Karpas-422 (cell line): ENCODE results near the gene PTGIS. TPM values are rescaled to one million over a fixed set of nuclear protein-coding genes. Genes with fewer than 3 reads are reported as not detected.

Source experiments
- DNase-seq: peaks from one replicate; pipeline ENCODE4 v3.0.0-alpha.2; 2015
- H2AFZ ChIP-seq: fragments of 200-600 bp; sonication (generic); 2 replicates; pipeline ENCODE4 v1.6.1; 2014; ENCODE audit warnings: antibody characterized with exemption, low read length, mixed read lengths
- H3K27ac ChIP-seq: fragments of 200-600 bp; sonication (generic); 2 replicates; pipeline ENCODE4 v1.5.1; 2014; ENCODE audit warnings: mild to moderate bottlenecking, low read length, moderate library complexity
- H3K27me3 ChIP-seq: fragments of 200-600 bp; sonication (generic); 2 replicates; pipeline ENCODE4 v1.6.1; 2014; ENCODE audit warnings: low read length, mixed read lengths
- H3K36me3 ChIP-seq: fragments of 200-600 bp; sonication (generic); 2 replicates; pipeline ENCODE4 v1.6.1; 2014; ENCODE audit warnings: low read length, mixed read lengths; ENCODE audit not compliant: insufficient read depth
- H3K4me1 ChIP-seq: fragments of 200-600 bp; sonication (generic); 2 replicates; pipeline ENCODE4 v1.6.1; 2014; ENCODE audit warnings: mild to moderate bottlenecking, low read length, mixed read lengths
- H3K4me2 ChIP-seq: fragments of 200-600 bp; sonication (generic); 2 replicates; pipeline ENCODE4 v1.6.1; 2014; ENCODE audit warnings: low read length, low read depth, mild to moderate bottlenecking; ENCODE audit not compliant: poor library complexity, severe bottlenecking
- H3K4me3 ChIP-seq: fragments of 200-600 bp; sonication (generic); 2 replicates; pipeline ENCODE4 v1.5.1; 2014; ENCODE audit warnings: mild to moderate bottlenecking, antibody characterized with exemption, low read length, mixed read lengths
- H3K79me2 ChIP-seq: fragments of 200-600 bp; sonication (generic); 2 replicates; pipeline ENCODE4 v1.6.1; 2014; ENCODE audit warnings: mild to moderate bottlenecking, low read length, mixed read lengths
- H3K9ac ChIP-seq: fragments of 200-600 bp; sonication (generic); 2 replicates; pipeline ENCODE4 v1.6.0; 2014; ENCODE audit warnings: low read length
- H3K9me2 ChIP-seq: fragments of 200-600 bp; sonication (generic), shearing (Covaris generic); replicated peaks from 2 replicates; pipeline ENCODE4 v1.6.0; 2014; ENCODE audit warnings: mild to moderate bottlenecking, low read length, moderate library complexity; ENCODE audit not compliant: insufficient read depth
- H3K9me3 ChIP-seq: fragments of 300-700, 200-600 bp; sonication (generic); 2 replicates; pipeline ENCODE4 v1.6.1; 2014; ENCODE audit warnings: low read length, mixed read lengths
- H4K20me1 ChIP-seq: fragments of 200-600 bp; sonication (generic); 2 replicates; pipeline ENCODE4 v1.6.1; 2014; ENCODE audit warnings: mild to moderate bottlenecking, antibody characterized with exemption, low read length, low read depth; ENCODE audit not compliant: insufficient read depth
- total RNA-seq: library from RNA; depleted of rRNA; stranded (reverse); fragments of >200 nt; shearing (Covaris generic); gene quantifications from 2 replicates; pipeline ENCODE4 v1.2.3, GENCODE V29; 2014; ENCODE audit warnings: low replicate concordance

PTGIS gene
- total RNA-seq, 1 experiment from 2014 or later: not detected

DNA sequence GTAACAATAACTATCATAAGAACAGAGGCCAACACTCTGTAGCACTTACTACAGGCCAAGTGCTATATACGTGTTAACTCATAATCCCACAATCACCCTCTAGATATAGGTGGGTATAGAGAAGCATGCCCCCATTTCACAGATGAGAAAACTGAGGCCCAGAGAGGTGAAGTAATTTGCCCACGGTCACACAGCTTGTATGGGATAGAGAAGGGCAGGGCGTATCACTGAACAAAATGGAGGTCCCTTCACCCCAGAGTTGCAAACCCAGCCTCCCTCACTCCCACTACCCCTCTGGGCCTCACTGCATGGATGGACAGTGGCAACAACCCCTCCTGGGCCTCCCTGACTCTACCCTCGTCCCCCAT lies 31.8 kb upstream of the PTGIS start:
- H3K27ac ChIP-seq: no peak overlapping the region
- H4K20me1 ChIP-seq: 0 out of 2 replicates have a peak, but pooled peaks cover 5% of the 10 kb centered on the region
- H3K27me3 ChIP-seq: no peaks in the 10 kb centered on the region
- H3K9ac ChIP-seq: no peak overlapping the region
- no peak overlapping the region for H3K4me2 ChIP-seq
- H3K4me1 ChIP-seq: peaks cover 13% of the 10 kb centered on the region
- H2AFZ ChIP-seq: no peak overlapping the region
- DNase-seq: no peak
- H3K9me2 ChIP-seq: no peaks in the 10 kb centered on the region
- H3K36me3 ChIP-seq: no peaks in the 10 kb centered on the region
- H3K9me3 ChIP-seq: no peaks in the 10 kb centered on the region
- H3K79me2 ChIP-seq: no peaks in the 10 kb centered on the region
- no peak overlapping the region for H3K4me3 ChIP-seq

DNA sequence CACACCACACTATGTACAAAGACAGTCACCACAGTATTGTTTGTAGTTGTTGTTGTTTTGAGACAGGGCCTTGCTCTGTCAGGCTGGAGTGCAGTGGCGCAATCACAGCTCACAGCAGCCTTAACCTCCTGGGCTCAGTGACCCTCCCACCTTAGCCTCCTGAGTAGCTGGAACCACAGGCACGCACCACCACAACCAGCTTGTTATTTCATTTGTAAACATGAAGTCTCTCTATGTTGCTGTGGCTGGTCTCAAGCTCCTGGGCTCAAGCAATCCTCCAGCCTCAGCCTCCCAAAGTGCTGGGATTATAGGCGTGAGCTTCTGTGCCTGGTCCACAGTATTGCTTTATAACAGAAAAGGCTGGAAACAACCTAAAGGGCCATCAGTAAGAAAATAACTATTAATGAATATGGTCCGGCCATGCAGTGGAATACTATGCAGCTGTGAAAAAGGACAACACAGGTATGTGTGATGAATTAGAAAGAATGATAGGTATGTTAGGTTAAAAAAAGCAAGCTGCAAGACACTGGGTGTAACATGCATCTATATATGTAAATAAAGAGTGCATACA lies 30.0 kb upstream of the PTGIS start:
- Histone ChIP-seq H2AFZ (no peak overlapping the region), H4K20me1 (no peaks in the 10 kb centered on the region), H3K36me3 (no peaks in the 10 kb centered on the region), H3K27me3 (no peaks in the 10 kb centered on the region), H3K9ac (no peak overlapping the region), H3K9me2 (no peaks in the 10 kb centered on the region), H3K4me3 (no peak overlapping the region), H3K27ac (no peak overlapping the region), H3K4me2 (no peak overlapping the region), H3K9me3 (no peaks in the 10 kb centered on the region), H3K79me2 (no peaks in the 10 kb centered on the region), H3K4me1 (no peaks in the 10 kb centered on the region)
- DNase-seq: peak; percentile 32

DNA sequence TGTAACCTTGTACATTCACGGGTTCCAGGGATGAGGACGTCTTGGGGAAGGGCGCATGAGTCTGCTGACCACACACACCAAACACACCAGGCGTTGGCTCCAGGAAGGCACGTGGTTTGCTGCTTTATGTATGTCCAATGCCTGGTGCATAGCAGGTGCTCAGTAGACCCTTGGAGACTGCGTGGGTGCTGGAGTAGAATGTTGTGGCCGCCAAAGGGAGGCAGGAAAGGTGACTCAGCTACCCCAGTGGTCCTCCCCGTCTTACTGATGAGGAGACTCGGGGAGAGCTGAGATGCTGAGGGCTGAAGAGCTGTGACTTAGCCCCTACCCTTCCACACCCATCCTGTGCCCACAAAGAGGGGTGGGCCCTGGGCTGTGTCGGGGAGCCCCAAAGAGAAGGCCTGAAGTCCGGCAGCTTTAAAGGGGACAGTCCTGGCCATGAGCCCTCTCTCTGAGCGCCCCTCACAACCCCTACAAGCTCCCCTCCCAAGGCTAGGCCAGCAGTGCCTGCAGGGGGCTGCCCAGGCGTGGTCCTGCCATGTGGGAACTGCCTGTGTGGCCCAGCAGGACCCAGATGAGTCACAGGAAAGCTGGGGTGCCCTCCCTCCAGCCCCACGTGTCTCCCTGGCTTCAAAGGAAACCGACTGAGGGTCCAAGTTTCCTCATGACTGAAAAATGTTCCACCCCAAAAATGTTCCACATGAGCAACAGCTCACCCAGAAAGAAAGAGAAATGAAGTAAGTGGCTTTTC lies 28.0 kb upstream of the PTGIS start:
- Histone ChIP-seq H3K79me2 (no peaks in the 10 kb centered on the region), H3K4me1 (no peaks in the 10 kb centered on the region), H3K36me3 (no peaks in the 10 kb centered on the region), H4K20me1 (no peaks in the 10 kb centered on the region), H3K27ac (no peak overlapping the region), H3K9me3 (no peaks in the 10 kb centered on the region), H3K4me3 (no peak overlapping the region), H3K27me3 (no peaks in the 10 kb centered on the region), H2AFZ (no peak overlapping the region), H3K9me2 (no peaks in the 10 kb centered on the region), H3K4me2 (no peak overlapping the region), H3K9ac (no peak overlapping the region)
- DNase-seq: peak; percentile 31

DNA sequence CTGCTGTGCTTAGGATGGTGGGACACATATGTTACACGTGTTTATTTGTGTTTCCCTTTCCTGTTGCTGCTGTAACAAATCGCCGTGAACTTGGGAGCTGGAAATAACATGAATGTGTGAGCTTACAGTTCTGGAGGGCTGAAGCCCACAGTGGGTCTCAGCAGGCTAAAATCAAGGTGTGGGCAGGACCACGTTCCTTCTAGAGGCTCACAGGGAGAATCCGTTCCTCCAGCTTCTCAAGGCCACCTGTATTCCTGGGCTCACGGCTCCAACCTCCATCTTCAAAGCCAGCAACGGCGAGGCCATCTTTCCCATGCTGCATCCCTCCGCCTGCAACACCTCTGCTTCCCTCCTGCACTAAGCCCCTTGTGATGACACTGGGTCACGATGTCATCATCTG lies 27.4 kb upstream of the PTGIS start:
- Histone ChIP-seq H3K9me3 (no peaks in the 10 kb centered on the region), H4K20me1 (no peaks in the 10 kb centered on the region), H3K9me2 (no peaks in the 10 kb centered on the region), H3K27me3 (no peaks in the 10 kb centered on the region), H3K4me2 (no peak overlapping the region), H3K4me1 (no peaks in the 10 kb centered on the region), H3K79me2 (no peaks in the 10 kb centered on the region), H3K4me3 (no peak overlapping the region), H2AFZ (no peak overlapping the region), H3K9ac (no peak overlapping the region), H3K36me3 (no peaks in the 10 kb centered on the region), H3K27ac (no peak overlapping the region)
- peak; percentile 12 for DNase-seq

DNA sequence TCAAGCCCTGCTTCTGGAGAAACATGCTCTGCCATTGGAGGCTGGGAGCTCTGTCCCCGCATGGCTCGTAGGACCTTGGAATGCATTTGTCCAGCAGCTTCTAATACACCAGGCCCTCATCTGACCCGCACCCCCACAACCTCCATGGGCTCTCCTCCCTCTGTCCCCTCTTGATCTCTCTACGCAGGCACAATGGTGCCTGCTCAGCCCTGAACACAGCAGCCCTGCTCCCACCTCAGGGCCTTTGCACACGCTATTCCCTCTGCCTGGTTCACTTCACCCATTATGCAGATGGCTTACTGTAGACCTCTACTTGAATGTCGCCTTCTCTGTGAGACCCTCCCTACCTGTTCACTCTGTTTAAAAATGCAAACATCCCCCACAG lies 27.0 kb upstream of the PTGIS start:
- H3K9me3 ChIP-seq: no peaks in the 10 kb centered on the region
- H3K9ac ChIP-seq: no peak overlapping the region
- no peaks in the 10 kb centered on the region for H3K4me1 ChIP-seq
- no peak overlapping the region for H3K4me3 ChIP-seq
- H3K27me3 ChIP-seq: no peaks in the 10 kb centered on the region
- peak; percentile 2 for DNase-seq
- no peak overlapping the region for H2AFZ ChIP-seq
- no peaks in the 10 kb centered on the region for H3K9me2 ChIP-seq
- H3K27ac ChIP-seq: no peak overlapping the region
- no peaks in the 10 kb centered on the region for H3K79me2 ChIP-seq
- no peak overlapping the region for H3K4me2 ChIP-seq
- H3K36me3 ChIP-seq: no peaks in the 10 kb centered on the region
- H4K20me1 ChIP-seq: no peaks in the 10 kb centered on the region

DNA sequence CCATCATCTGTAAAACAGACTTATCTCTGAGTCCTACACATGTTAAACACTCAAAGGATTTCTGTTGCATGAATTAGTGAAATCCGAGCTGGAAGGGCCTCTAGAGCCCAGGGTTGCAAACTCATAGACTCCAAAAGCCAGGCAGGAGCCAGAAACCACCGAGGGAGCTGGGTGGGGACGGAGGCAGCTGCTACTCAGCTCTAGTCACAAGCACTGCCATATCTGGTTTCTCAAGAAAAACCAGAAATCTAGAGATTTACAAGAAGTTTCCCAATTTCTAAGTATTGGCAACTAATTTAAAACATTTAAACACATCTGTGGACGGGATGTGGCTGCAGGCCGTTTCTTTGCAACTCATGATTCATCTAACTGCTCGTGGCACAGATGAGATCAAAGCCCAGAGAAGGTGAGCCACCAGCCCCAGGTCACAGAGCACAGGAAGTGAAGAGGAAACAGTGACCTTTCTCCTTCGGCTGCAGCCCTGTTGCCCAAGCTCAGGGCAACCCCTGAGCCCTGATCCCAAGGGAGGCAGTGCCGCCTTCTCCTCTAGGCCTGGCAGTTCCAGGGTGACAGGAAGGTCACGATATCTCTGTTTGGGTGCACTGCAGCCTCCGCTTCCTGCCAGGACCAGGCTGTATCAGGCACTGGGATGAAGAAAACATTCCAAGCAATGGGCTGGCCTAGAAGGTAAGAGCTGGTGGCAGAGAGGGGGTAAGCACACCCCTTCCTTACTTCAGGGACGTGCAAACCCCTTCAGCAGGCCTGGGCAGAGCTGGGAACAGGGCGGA lies 26.4 kb upstream of the PTGIS start:
- H3K27me3 ChIP-seq: no peaks in the 10 kb centered on the region
- no peak overlapping the region for H3K4me3 ChIP-seq
- H3K9ac ChIP-seq: no peak overlapping the region
- no peaks in the 10 kb centered on the region for H3K79me2 ChIP-seq
- H3K27ac ChIP-seq: no peak overlapping the region
- H3K9me2 ChIP-seq: no peaks in the 10 kb centered on the region
- no peaks in the 10 kb centered on the region for H3K9me3 ChIP-seq
- no peaks in the 10 kb centered on the region for H3K4me1 ChIP-seq
- no peak overlapping the region for H2AFZ ChIP-seq
- no peaks in the 10 kb centered on the region for H3K36me3 ChIP-seq
- no peaks in the 10 kb centered on the region for H4K20me1 ChIP-seq
- no peak for DNase-seq
- H3K4me2 ChIP-seq: no peak overlapping the region

DNA sequence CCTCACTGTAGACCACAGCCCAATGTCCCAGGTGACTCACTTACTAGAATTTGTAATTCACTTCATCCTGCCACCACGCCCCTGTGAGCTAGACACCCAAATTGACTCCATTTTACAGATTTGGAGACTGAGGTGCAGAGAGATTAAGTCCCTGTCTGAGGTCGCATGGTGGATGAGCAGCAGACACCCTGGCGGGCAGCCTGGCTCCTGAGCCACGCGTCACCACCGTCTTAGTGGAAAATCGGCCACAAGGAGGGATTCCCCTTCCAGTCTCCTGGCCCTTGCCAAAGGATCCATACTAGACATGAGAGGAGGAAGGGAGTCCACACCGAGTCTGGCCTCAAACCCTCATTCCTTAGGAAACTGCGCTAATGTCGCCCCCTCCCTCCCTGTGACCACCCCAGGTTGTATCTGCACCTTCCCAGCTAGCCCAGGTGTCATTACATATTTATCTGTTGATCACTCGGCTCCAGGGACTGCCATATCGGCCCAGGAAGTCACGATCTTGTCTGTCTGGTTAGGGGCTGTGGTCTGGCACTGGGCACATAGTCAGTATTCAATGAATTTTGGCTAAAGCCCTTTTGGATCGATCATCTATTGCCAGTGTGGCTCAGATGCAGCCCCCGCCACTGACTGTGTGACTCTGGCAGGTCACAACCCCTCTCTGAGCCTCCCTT lies 25.7 kb upstream of the PTGIS start:
- H3K9me3 ChIP-seq: no peaks in the 10 kb centered on the region
- no peaks in the 10 kb centered on the region for H3K4me1 ChIP-seq
- no peaks in the 10 kb centered on the region for H3K36me3 ChIP-seq
- H3K9me2 ChIP-seq: no peaks in the 10 kb centered on the region
- H4K20me1 ChIP-seq: no peaks in the 10 kb centered on the region
- H3K27me3 ChIP-seq: no peaks in the 10 kb centered on the region
- no peak overlapping the region for H2AFZ ChIP-seq
- no peak overlapping the region for H3K4me3 ChIP-seq
- no peaks in the 10 kb centered on the region for H3K79me2 ChIP-seq
- H3K4me2 ChIP-seq: no peak overlapping the region
- no peak overlapping the region for H3K27ac ChIP-seq
- no peak for DNase-seq
- no peak overlapping the region for H3K9ac ChIP-seq

DNA sequence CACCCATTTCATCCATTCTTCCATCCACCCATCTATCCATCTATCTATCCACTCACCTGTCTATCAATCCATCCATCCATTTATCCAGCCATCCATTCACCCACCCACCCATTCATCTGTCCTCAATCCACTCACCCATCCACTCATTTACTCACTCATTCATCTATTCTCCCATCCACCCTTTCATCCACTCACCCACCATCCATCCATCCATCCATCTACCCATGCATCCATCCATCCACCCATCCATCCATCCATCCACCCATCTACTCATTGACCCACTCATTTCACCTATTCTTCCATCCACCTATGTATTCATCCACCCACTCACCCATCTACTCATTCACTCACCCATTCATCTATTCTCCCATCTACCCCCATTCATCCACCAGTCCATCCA lies 24.2 kb upstream of the PTGIS start:
- no peak for DNase-seq
- no peak overlapping the region for H2AFZ ChIP-seq
- H3K9me2 ChIP-seq: no peaks in the 10 kb centered on the region
- no peaks in the 10 kb centered on the region for H3K79me2 ChIP-seq
- no peaks in the 10 kb centered on the region for H4K20me1 ChIP-seq
- H3K36me3 ChIP-seq: no peaks in the 10 kb centered on the region
- no peak overlapping the region for H3K4me3 ChIP-seq
- no peaks in the 10 kb centered on the region for H3K27me3 ChIP-seq
- no peak overlapping the region for H3K27ac ChIP-seq
- no peak overlapping the region for H3K9ac ChIP-seq
- no peaks in the 10 kb centered on the region for H3K4me1 ChIP-seq
- no peaks in the 10 kb centered on the region for H3K9me3 ChIP-seq
- H3K4me2 ChIP-seq: no peak overlapping the region
